K562 (cell line): Measurements from ENCODE around the gene BAD.

ENCODE experiments used
- DNMT1 ChIP-seq: fragments of 450-650 bp; IDR thresholded peaks from 2 replicates; pipeline ENCODE4 v1.6.1; 2016; ENCODE audit warnings: antibody characterized with exemption, mild to moderate bottlenecking
- FOXA1 ChIP-seq: fragments of 450-650 bp; IDR thresholded peaks from 2 replicates; pipeline ENCODE4 v1.6.1; 2016; ENCODE audit warnings: mild to moderate bottlenecking, borderline replicate concordance
- HDAC2 ChIP-seq: fragments of 450-650 bp; IDR thresholded peaks from 2 replicates; pipeline ENCODE4 v1.6.1; 2016; ENCODE audit warnings: mild to moderate bottlenecking
- JUN ChIP-seq, 2 experiments: sonication (generic) in 1 of 2; formaldehyde crosslinking in 1 of 2; IDR thresholded peaks; 2 replicates each; pipeline versions ENCODE4 v1.6.1 to v1.8.0; 2012 to 2022; ENCODE audit warnings: borderline replicate concordance in 2 of 2, mild to moderate bottlenecking in 2 of 2, improper control_type of control experiment in 1 of 2, low read depth in 1 of 2, low read length in 1 of 2, missing genetic modification reagents in 1 of 2
- JUND ChIP-seq, 2 experiments: IDR thresholded peaks; 2 replicates in 1 of 2; 3 replicates in 1 of 2; pipeline ENCODE4 v1.6.1; 2011; ENCODE audit warnings: borderline replicate concordance in 2 of 2, low read depth in 2 of 2, low read length in 2 of 2, improper control_type of control experiment in 1 of 2, missing biosample characterization in 1 of 2, missing genetic modification characterization in 1 of 2, missing genetic modification reagents in 1 of 2
- POLR2AphosphoS5 ChIP-seq: IDR thresholded peaks from 2 replicates; pipeline ENCODE4 v1.6.1; 2011; ENCODE audit warnings: mild to moderate bottlenecking, low read depth, low read length, moderate library complexity; ENCODE audit not compliant: control insufficient read depth, insufficient read depth
- ZNF75A ChIP-seq: fragments of 450-650 bp; formaldehyde crosslinking; IDR thresholded peaks from 2 replicates; pipeline ENCODE4 v1.4.0; 2020; ENCODE audit warnings: mild to moderate bottlenecking
- TF ChIP-seq, protein P1 (sequence below): sonication (generic); formaldehyde crosslinking; IDR thresholded peaks from 2 replicates; pipeline ENCODE4 v1.5.0; 2020; ENCODE audit warnings: missing genetic modification reagents

DNA sequence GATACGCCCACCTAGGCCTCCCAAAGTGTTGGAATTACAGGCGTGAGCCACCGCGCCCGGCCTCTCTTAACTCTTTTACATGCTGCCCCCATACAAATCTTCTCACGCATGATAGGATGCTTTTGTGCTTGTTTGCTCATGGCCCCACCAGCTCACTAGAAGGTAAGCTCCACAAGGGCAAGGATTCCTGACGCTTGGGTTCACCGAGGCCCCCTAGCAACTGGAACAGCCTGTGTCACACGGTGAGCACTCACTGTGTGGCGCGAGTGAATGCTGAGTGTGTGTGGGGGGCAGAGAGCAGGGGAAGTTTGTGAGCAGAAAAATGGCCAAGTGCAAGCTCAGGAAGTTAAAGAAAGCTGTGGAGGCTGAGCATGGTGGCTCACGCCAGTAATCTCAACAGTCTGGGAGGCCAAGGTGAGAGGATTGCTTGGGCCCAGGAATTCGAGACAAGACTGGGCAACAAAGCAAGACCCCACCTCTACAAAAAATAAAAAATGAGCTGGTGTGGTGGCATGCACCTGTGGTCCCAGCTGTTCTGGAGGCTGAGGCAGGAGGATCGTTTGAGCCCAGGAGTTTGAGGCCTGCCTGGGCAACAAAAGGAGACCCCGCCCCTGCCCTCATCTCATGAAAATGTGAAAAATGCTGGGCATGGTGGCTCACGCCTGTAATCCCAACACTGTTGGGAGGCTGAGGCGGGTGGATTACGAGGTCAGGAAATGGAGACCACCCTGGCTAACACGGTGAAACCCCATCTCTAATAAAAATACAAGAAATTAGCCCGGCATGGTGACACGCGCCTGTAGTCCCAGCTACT lies 2.3 kb downstream of the BAD start:
- TF ChIP-seq DNMT1 (no peak), JUND (IDR thresholded peaks at IDR 0.05; ENCODE audit: borderline replicate concordance, low read depth, low read length) (no peak), JUND (tag; IDR thresholded peaks at IDR 0.05; ENCODE audit: borderline replicate concordance, low read depth, low read length) (no peak), HDAC2 (no peak), ZNF75A (CRISPR knock-in tag) (no peak), JUN (IDR thresholded peaks at IDR 0.05; ENCODE audit: borderline replicate concordance, low read depth, low read length) (no peak), JUN (CRISPR knock-in tag; IDR thresholded peaks at IDR 0.05; ENCODE audit: borderline replicate concordance) (no peak), FOXA1 (no peak), POLR2AphosphoS5 (no peak)
- TF ChIP-seq, protein P1, sequence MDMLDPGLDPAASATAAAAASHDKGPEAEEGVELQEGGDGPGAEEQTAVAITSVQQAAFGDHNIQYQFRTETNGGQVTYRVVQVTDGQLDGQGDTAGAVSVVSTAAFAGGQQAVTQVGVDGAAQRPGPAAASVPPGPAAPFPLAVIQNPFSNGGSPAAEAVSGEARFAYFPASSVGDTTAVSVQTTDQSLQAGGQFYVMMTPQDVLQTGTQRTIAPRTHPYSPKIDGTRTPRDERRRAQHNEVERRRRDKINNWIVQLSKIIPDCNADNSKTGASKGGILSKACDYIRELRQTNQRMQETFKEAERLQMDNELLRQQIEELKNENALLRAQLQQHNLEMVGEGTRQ (CRISPR knock-in tag): no peak
